Measurements from ENCODE around the gene HLCS. TPM values are rescaled to one million over a fixed set of nuclear protein-coding genes. Genes with fewer than 3 reads are reported as not detected.

HLCS gene
- total and polyA plus RNA-seq, 2 of the 8 experiments (the other 6 are each of a cell fraction or from before 2014, with no cell fraction given): 4.7 to 12.2 TPM

- no peak overlapping the region for H4K91ac ChIP-seq (replicated peaks; ENCODE audit: insufficient read length, low read length)
- H2BK15ac ChIP-seq (ENCODE audit: low read length): no peak overlapping the region
- H4K8ac ChIP-seq (ENCODE audit: extremely low read depth, insufficient read depth, low read length): no peak overlapping the region
- no peaks in the 10 kb centered on the region for H3K79me2 ChIP-seq (ENCODE audit: control insufficient read depth in 1 of 2, insufficient read depth in 2 of 2, low read length in 2 of 2)
- no peak overlapping the region for H2AK5ac ChIP-seq (ENCODE audit: low read depth, low read length)
- DNase-seq (ENCODE audit: low read depth in 1 of 2, low spot score in 2 of 2) (no peak), FAIRE-seq (no peak)
- no peak overlapping the region for H4K5ac ChIP-seq (ENCODE audit: insufficient read length, low read depth, low read length)
- H3K4me1 ChIP-seq (replicated peaks in 1 of 4; ENCODE audit: control insufficient read depth in 3 of 4, insufficient read depth in 4 of 4, low read length in 3 of 4): peaks cover 0 to 3% (median under 1%) of the 10 kb centered on the region in 4 experiments; a peak in 1 of 7 replicates
- H4K20me1 ChIP-seq (replicated peaks in 1 of 2; ENCODE audit: control insufficient read depth in 1 of 2, insufficient read depth in 2 of 2, low read length in 2 of 2): no peaks in the 10 kb centered on the region
- H3K23ac ChIP-seq (ENCODE audit: insufficient read length): no peak overlapping the region
- H3K36me3 ChIP-seq (ENCODE audit: control insufficient read depth in 2 of 4, insufficient read depth in 4 of 4, low read length in 3 of 4): no peaks in the 10 kb centered on the region
- no peak overlapping the region for H3K56ac ChIP-seq (replicated peaks; ENCODE audit: insufficient read length, low read depth, low read length)
- WGBS, 2 experiments (ENCODE audit: extremely low coverage in 1 of 2, insufficient coverage in 1 of 2, insufficient read length in 1 of 2, insufficient replicate concordance in 2 of 2, low coverage in 1 of 2, low lambda C conversion rate in 2 of 2, missing lambda C conversion rate in 1 of 2): 89% methylated on average over 21 of the region's 21 CpGs; no CpG with 5 or more reads in 1 of the 2 experiments
- no peak overlapping the region for H3K4ac ChIP-seq (replicated peaks; ENCODE audit: insufficient read length, low read depth, low read length)
- H3K79me1 ChIP-seq (ENCODE audit: low read depth, low read length): no peaks in the 10 kb centered on the region
- H2BK12ac ChIP-seq (ENCODE audit: low read depth, low read length): no peak overlapping the region
- no peak overlapping the region for H2BK20ac ChIP-seq (ENCODE audit: low read length)
- no peaks in the 10 kb centered on the region for H3K23me2 ChIP-seq (ENCODE audit: low read depth, low read length)
- ChIA-PET POLR2A (ENCODE audit: partially characterized antibody) (no interaction called here), CTCF (ENCODE audit: partially characterized antibody) (interaction anchor here (1.0 to 1.2 kb wide), 2 partner anchors 14 to 113 kb away, joined by 3 to 5 read pairs; no protein-coding TSS in a partner anchor)
- no peak overlapping the region for H3K4me3 ChIP-seq (ENCODE audit: extremely low read depth in 1 of 4, insufficient read depth in 2 of 4, low read depth in 3 of 4, low read length in 4 of 4)
- H3K9me3 ChIP-seq (ENCODE audit: insufficient read depth in 2 of 2, low read depth in 1 of 2, low read length in 1 of 2): no peaks in the 10 kb centered on the region
- H3K27ac ChIP-seq (ENCODE audit: low read depth, low read length): no peak overlapping the region
- H3K27me3 ChIP-seq (replicated peaks in 1 of 4; ENCODE audit: control insufficient read depth in 3 of 4, extremely low read depth in 1 of 4, insufficient read depth in 3 of 4, low read length in 3 of 4): peaks cover 0 to under 1% (median 0%) of the 10 kb centered on the region in 4 experiments; a peak in 3 of 7 replicates
- H2BK5ac ChIP-seq (ENCODE audit: low read depth, low read length): no peak overlapping the region
- H3K9ac ChIP-seq (replicated peaks in 1 of 4; ENCODE audit: extremely low read depth in 1 of 4, low read depth in 3 of 4, low read length in 3 of 4): no peak overlapping the region
- H3K4me2 ChIP-seq (ENCODE audit: insufficient read depth in 1 of 2, low read depth in 2 of 2, low read length in 2 of 2): no peak overlapping the region
- H3K18ac ChIP-seq (ENCODE audit: extremely low read depth, low read length): no peak overlapping the region
- H3K14ac ChIP-seq (ENCODE audit: insufficient read length): no peak overlapping the region
- no peak overlapping the region for H2AFZ ChIP-seq (ENCODE audit: low read length)
- no peak for TF ChIP-seq CBX5 (IDR thresholded peaks at IDR 0.05; ENCODE audit: low read depth, low read length)
- no peak for TF ChIP-seq BRCA1 (IDR thresholded peaks at IDR 0.05; ENCODE audit: low read depth, low read length)
- TF ChIP-seq RBBP5 (IDR thresholded peaks at IDR 0.05; ENCODE audit: borderline replicate concordance, low read depth, low read length): no peak
- TF ChIP-seq RFX5 (IDR thresholded peaks at IDR 0.05; ENCODE audit: borderline replicate concordance, low read depth, low read length): no peak
- no peak for TF ChIP-seq GTF2F1 (IDR thresholded peaks at IDR 0.05; ENCODE audit: borderline replicate concordance, low read depth, low read length)
- TF ChIP-seq TCF12 (IDR thresholded peaks at IDR 0.05; ENCODE audit: low read depth, low read length): no peak
- no peak overlapping the region for H2BK120ac ChIP-seq (replicated peaks; ENCODE audit: low read depth, low read length)
Measured at GRCh38 chr21:36741506-36741905, 225.0 kb downstream of the HLCS start.

All from H1 (cell line).